Panc1 (cell line): ENCODE data around the gene BARX1.

Experiments used
- POLR2AphosphoS5 ChIP-seq: IDR thresholded peaks from 2 replicates; pipeline ENCODE4 v1.6.1; 2012; ENCODE audit warnings: mild to moderate bottlenecking, low read depth, low read length, moderate library complexity
- SIN3A ChIP-seq: IDR thresholded peaks from 2 replicates; pipeline ENCODE4 v1.6.1; 2012; ENCODE audit warnings: low read depth, mild to moderate bottlenecking, low read length, moderate library complexity, borderline replicate concordance; ENCODE audit not compliant: insufficient read depth
- TCF7L2 ChIP-seq: IDR thresholded peaks from 2 replicates; pipeline ENCODE4 v1.6.1; 2011; ENCODE audit warnings: mild to moderate bottlenecking, low read depth, low read length, inconsistent platforms
- TF ChIP-seq, protein P1 (sequence below): fragments of 450-650 bp; IDR thresholded peaks from 2 replicates; pipeline ENCODE4 v1.5.1; 2017; ENCODE audit warnings: mild to moderate bottlenecking
- TF ChIP-seq, protein P2 (sequence below), 2 experiments: IDR thresholded peaks; 2 replicates each; pipeline ENCODE4 v1.6.1; 2011 to 2012; ENCODE audit warnings: low read depth in 2 of 2, control low read depth in 1 of 2, low read length in 1 of 2, mild to moderate bottlenecking in 1 of 2, moderate library complexity in 1 of 2; ENCODE audit not compliant: insufficient read depth in 1 of 2

DNA sequence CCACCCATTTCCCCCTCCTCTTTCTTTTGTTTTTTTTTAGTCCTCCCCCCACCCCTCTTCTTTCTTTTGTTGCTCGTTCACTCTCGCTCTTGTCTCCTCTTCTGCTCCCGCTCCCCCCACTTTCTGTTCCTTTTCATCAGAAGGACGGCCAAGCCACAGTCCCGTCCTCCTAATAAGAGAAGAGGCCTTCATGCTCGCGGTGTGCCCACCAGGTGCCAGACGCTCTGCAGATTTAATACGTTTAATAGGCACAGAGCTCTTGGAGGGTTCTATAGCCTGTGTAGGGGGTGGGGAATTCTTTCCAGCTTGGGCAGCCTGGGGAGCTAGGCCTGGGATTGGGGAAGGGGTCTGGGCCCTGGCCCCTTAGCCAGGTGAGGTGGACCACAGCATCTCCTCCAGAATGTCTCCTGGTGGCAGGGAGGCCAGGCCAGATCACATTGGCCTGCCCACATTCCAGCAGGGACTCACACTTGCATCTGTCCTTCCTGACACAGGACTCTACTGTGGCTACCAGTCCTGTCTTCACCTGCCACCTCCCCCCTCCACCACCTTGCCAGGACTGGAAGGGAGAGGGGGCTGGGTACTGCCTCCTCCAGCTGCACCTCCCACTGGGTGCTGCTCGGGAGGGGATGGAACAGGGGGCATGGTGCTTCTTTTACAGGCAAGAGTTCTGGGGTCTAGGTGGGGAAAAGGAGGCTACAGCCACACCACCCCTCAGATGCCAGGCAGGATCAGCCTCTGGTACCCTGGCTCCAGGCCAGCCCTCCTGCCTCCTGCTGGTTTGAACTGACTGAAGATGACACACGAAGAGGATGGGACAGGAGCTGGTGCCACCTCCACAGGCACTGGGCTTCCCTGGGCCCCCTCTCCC, 6.1 kb upstream of the BARX1 start:
- TF ChIP-seq, protein P1, sequence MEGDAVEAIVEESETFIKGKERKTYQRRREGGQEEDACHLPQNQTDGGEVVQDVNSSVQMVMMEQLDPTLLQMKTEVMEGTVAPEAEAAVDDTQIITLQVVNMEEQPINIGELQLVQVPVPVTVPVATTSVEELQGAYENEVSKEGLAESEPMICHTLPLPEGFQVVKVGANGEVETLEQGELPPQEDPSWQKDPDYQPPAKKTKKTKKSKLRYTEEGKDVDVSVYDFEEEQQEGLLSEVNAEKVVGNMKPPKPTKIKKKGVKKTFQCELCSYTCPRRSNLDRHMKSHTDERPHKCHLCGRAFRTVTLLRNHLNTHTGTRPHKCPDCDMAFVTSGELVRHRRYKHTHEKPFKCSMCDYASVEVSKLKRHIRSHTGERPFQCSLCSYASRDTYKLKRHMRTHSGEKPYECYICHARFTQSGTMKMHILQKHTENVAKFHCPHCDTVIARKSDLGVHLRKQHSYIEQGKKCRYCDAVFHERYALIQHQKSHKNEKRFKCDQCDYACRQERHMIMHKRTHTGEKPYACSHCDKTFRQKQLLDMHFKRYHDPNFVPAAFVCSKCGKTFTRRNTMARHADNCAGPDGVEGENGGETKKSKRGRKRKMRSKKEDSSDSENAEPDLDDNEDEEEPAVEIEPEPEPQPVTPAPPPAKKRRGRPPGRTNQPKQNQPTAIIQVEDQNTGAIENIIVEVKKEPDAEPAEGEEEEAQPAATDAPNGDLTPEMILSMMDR: no peak
- TF ChIP-seq SIN3A (no peak), POLR2AphosphoS5 (no peak), TCF7L2 (no peak)
- TF ChIP-seq, protein P2, sequence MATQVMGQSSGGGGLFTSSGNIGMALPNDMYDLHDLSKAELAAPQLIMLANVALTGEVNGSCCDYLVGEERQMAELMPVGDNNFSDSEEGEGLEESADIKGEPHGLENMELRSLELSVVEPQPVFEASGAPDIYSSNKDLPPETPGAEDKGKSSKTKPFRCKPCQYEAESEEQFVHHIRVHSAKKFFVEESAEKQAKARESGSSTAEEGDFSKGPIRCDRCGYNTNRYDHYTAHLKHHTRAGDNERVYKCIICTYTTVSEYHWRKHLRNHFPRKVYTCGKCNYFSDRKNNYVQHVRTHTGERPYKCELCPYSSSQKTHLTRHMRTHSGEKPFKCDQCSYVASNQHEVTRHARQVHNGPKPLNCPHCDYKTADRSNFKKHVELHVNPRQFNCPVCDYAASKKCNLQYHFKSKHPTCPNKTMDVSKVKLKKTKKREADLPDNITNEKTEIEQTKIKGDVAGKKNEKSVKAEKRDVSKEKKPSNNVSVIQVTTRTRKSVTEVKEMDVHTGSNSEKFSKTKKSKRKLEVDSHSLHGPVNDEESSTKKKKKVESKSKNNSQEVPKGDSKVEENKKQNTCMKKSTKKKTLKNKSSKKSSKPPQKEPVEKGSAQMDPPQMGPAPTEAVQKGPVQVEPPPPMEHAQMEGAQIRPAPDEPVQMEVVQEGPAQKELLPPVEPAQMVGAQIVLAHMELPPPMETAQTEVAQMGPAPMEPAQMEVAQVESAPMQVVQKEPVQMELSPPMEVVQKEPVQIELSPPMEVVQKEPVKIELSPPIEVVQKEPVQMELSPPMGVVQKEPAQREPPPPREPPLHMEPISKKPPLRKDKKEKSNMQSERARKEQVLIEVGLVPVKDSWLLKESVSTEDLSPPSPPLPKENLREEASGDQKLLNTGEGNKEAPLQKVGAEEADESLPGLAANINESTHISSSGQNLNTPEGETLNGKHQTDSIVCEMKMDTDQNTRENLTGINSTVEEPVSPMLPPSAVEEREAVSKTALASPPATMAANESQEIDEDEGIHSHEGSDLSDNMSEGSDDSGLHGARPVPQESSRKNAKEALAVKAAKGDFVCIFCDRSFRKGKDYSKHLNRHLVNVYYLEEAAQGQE (IDR thresholded peaks at IDR 0.05; ENCODE audit: insufficient read depth in 1 of 2, low read depth in 2 of 2, low read length in 1 of 2): no peak
